Gastroesophageal sphincter (tissue), 4 donors: ENCODE data around the gene NDUFB11. TPM values are rescaled to one million over a fixed set of nuclear protein-coding genes. Genes with fewer than 3 reads are reported as not detected.
A peak's percentile ranks its signal among the peaks of the same experiment; 100 is the strongest.
"Not testable (repeated sequence)": the region's sequence is repeated elsewhere in the genome, so short reads cannot be mapped to it uniquely, and the experiment has no call there.

Source experiments
- ATAC-seq: fragments of 150-250 bp; one replicate; pipeline ENCODE4 v1.9.1; 2016; ENCODE audit warnings: mild to moderate bottlenecking, moderate library complexity
- H3K27ac ChIP-seq, 4 donors: fragments of 200-600 bp; sonication (generic) in 3 of 4; 1 replicate in 3 of 4; 2 replicates in 1 of 4; pipeline ENCODE4 v1.5.1; 2016 to 2019
- H3K27me3 ChIP-seq: fragments of 200-600 bp; sonication (generic); one replicate; pipeline ENCODE4 v1.5.1; 2019
- H3K36me3 ChIP-seq, 2 donors: fragments of 200-600 bp; sonication (generic); one replicate each; pipeline ENCODE4 v1.5.1; 2019; ENCODE audit warnings: control low read depth in 1 of 2
- H3K4me1 ChIP-seq, 3 donors: fragments of 200-600 bp; sonication (generic); 1 replicate in 2 of 3; 2 replicates in 1 of 3; pipeline ENCODE4 v1.5.1; 2016 to 2019; ENCODE audit warnings: control low read depth in 2 of 3
- H3K4me3 ChIP-seq, 2 donors: fragments of 200-600 bp; sonication (generic); one replicate each; pipeline ENCODE4 v1.5.1; 2019; ENCODE audit warnings: mild to moderate bottlenecking in 1 of 2, moderate library complexity in 1 of 2
- H3K9me3 ChIP-seq, 3 donors: fragments of 200-600 bp; sonication (generic); one replicate each; pipeline ENCODE4 v1.5.1; 2017 to 2019; ENCODE audit warnings: control low read depth in 2 of 3
- EP300 ChIP-seq: sonication (generic); formaldehyde crosslinking; IDR thresholded peaks from one replicate; pipeline ENCODE4 v1.6.1; 2017; ENCODE audit warnings: antibody characterized with exemption, mild to moderate bottlenecking
- POLR2A ChIP-seq, 2 donors: fragments of 450-650 bp; IDR thresholded peaks; one replicate each; pipeline ENCODE4 v1.6.1; 2017; ENCODE audit warnings: antibody characterized with exemption in 2 of 2, mild to moderate bottlenecking in 2 of 2, moderate library complexity in 1 of 2
- POLR2AphosphoS5 ChIP-seq: sonication (generic); formaldehyde crosslinking; IDR thresholded peaks from one replicate; pipeline ENCODE4 v1.6.1; 2017; ENCODE audit warnings: antibody characterized with exemption
- WGBS, 2 donors: methylation state at CpG; one replicate each; pipeline ENCODE4 v1.1.5; 2018; ENCODE audit warnings: low coverage in 1 of 2; 5-methylcytosine and 5-hydroxymethylcytosine counted together
- total RNA-seq, 4 donors: library from RNA; depleted of rRNA; stranded (reverse); fragments of >200 nt; gene quantifications; one replicate each; pipeline ENCODE4 v1.1.0, GENCODE V29; 2016
- TF ChIP-seq, protein P1 (sequence below), 4 experiments: fragments of 200-600 bp in 2 of 4; fragments of 450-650 bp in 2 of 4; sonication (generic) in 1 of 4; IDR thresholded peaks; one replicate each; pipeline ENCODE4 v1.5.1; 2017 to 2019; ENCODE audit warnings: antibody characterized with exemption in 4 of 4, mild to moderate bottlenecking in 2 of 4, moderate library complexity in 2 of 4

NDUFB11 gene
- total RNA-seq, 4 donors from 2014 or later: 43.3 to 66.8 (median 53.0) TPM

DNA sequence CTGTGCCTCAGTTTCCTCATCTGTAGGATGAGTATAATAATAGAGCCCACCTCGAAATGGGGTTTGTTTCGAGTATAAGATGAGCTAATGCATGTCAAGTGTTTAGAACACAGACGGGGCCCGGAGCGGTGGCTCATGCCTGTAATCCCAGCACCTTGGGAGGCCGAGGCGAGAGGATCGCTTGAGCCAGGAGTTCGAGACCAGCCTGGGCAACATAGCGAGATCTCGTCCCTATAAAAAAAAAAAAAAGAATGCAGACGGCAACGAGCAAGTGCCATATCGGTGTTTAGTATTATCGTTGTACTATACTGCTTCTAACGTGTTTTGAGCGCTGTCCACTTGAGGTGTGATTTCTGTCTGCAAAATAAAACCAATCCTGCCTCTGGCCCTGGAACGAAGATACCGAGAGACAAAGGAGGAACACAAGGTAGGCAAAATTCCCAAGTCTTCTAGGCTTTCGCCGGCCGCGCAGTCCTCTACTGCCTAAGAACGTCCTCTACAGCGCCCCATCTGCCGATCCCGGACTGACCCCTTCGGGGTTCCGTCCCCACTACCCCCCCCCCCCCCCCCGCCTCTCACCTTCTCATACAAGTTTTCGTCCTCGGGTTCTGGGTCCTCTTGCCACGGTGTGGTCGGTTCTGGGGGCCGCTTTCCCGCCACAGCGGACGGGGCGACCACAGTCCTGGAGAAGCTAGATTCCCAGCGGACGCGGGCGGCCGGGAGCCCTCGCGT lies 442 bp downstream of the NDUFB11 start:
- no peaks in the 10 kb centered on the region for H3K27me3 ChIP-seq
- peaks cover 0 to 33% (median 0%) of the 10 kb centered on the region in 3 donors for H3K4me1 ChIP-seq
- peak overlapping the region; percentile 65 to 73 for H3K4me3 ChIP-seq
- peak overlapping the region; percentile 90 to 97 (median 94) for H3K27ac ChIP-seq
- H3K36me3 ChIP-seq: peaks cover 0 to 26% of the 10 kb centered on the region in 2 donors
- WGBS, 2 donors: 0 to 31% methylated on average over 1 to 22 of the region's 46 CpGs
- H3K9me3 ChIP-seq: no peaks in the 10 kb centered on the region
- peak; percentile 9 for ATAC-seq
- TF ChIP-seq POLR2A (IDR thresholded peaks at IDR 0.05): peak in 1 of 2 donors; percentile 34
- TF ChIP-seq, protein P1, sequence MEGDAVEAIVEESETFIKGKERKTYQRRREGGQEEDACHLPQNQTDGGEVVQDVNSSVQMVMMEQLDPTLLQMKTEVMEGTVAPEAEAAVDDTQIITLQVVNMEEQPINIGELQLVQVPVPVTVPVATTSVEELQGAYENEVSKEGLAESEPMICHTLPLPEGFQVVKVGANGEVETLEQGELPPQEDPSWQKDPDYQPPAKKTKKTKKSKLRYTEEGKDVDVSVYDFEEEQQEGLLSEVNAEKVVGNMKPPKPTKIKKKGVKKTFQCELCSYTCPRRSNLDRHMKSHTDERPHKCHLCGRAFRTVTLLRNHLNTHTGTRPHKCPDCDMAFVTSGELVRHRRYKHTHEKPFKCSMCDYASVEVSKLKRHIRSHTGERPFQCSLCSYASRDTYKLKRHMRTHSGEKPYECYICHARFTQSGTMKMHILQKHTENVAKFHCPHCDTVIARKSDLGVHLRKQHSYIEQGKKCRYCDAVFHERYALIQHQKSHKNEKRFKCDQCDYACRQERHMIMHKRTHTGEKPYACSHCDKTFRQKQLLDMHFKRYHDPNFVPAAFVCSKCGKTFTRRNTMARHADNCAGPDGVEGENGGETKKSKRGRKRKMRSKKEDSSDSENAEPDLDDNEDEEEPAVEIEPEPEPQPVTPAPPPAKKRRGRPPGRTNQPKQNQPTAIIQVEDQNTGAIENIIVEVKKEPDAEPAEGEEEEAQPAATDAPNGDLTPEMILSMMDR (IDR thresholded peaks at IDR 0.05): no peak

DNA sequence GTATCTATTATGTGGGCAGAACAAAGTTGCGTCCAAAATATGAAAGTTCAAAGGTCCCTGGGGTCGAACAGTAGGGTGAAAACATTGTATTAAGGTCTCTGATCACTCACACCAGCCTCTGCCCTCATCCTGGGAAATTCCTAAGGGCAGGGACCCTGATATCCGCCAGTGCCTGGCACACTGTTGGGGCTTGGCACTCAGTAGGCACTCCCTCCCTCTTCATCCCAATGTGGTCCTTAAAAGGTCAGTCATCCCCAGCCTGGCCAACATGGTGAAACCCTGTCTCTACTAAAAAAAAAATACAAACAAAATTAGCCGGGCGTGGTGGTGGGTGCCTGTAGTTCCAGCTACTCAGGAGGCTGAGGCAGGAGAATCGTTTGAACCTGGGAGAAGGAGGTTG lies 6.3 kb downstream of the NDUFB11 start:
- H3K9me3 ChIP-seq: no peaks in the 10 kb centered on the region
- no peak overlapping the region for H3K27ac ChIP-seq
- WGBS, 2 donors: no CpG with 5 or more reads among the region's 6 CpGs
- peaks cover 0 to 26% of the 10 kb centered on the region in 2 donors for H3K36me3 ChIP-seq
- TF ChIP-seq POLR2A (IDR thresholded peaks at IDR 0.05) (no peak), POLR2AphosphoS5 (no peak), EP300 (no peak)
- TF ChIP-seq, protein P1 (IDR thresholded peaks at IDR 0.05): no peak
- H3K27me3 ChIP-seq: no peaks in the 10 kb centered on the region
- H3K4me1 ChIP-seq: peaks cover 0 to 2% (median 0%) of the 10 kb centered on the region in 3 donors
- H3K4me3 ChIP-seq: no peak overlapping the region
- ATAC-seq: no peak

DNA sequence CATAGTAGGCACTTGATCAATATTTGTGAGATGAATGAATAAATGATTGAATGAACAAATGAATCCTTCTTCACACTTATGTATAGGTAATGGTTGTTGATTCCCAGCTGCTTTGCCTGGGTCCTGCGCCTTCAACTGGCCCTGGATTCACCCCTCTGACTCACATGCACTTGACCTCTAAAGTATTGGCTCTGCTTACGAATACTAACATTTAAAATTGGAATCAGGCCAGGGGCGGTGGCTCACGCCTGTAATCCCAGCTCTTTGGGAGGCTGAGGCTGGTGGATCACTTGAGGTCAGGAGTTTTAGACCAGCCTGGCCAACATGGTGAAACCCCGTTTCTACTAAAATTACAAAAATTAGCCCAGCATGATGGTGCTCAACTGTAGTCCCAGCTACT lies 8.9 kb downstream of the NDUFB11 start:
- 66 to 83% methylated on average over 1 to 4 of the region's 5 CpGs for WGBS, 2 donors
- peaks cover 0 to 11% of the 10 kb centered on the region in 2 donors for H3K36me3 ChIP-seq
- H3K9me3 ChIP-seq, H3K27me3 ChIP-seq, H3K27ac ChIP-seq, ATAC-seq, H3K4me3 ChIP-seq, H3K4me1 ChIP-seq: not testable (repeated sequence)
- peak; percentile 29 for TF ChIP-seq POLR2AphosphoS5

DNA sequence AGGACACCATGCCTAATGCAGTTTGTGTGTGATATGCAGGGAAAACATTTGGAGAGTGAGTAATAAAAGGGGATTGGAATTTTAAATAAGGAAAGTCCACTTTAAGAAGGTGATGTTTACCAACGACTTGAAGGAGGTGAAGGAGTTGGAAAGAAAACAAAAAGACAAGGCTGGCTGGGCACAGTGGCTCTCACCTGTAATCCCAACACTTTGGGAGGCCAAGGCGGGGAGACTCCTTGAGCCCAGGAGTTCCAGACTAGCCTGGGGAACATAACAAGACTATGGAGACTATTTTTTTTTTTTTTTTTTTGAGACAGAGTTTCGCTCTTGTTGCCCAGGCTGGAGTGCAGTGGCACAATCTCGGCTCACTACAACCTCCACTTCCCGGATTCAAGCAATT lies 11.0 kb downstream of the NDUFB11 start:
- Histone ChIP-seq H3K27ac (no peak overlapping the region), H3K9me3 (no peaks in the 10 kb centered on the region), H3K36me3 (no peaks in the 10 kb centered on the region), H3K27me3 (no peaks in the 10 kb centered on the region), H3K4me1 (peaks cover 0 to 5% (median 0%) of the 10 kb centered on the region in 3 donors), H3K4me3 (no peak overlapping the region)
- 50 to 78% methylated on average over 1 to 5 of the region's 5 CpGs for WGBS, 2 donors
- ATAC-seq: no peak
- TF ChIP-seq POLR2A (IDR thresholded peaks at IDR 0.05): no peak
- no peak for TF ChIP-seq EP300
- TF ChIP-seq POLR2AphosphoS5: no peak
- TF ChIP-seq, protein P1 (IDR thresholded peaks at IDR 0.05): no peak

DNA sequence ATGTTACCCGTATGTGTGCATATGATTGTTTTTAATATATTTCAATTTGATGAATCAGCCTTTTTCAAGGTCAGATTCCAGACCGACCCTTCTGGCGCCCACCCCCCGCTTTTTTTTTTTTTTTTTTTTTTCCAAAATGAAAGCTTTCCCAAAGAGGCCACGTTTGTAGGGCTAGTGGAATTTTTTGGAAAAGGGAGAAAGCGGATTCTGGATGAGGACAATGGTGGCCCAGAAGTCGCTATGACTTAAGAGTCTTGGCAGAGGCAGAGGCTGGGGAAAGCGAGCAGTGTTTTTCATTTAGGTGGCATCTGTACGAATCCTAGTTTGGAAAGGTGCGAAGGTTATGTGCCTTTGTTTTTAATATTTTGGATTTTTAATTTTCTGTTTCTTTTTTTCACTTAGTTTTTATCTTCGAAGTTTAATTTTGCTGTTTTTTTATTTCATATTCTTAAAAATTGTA lies 14.6 kb downstream of the NDUFB11 start:
- Histone ChIP-seq H3K27ac (peak overlapping the region; percentile 82 to 95 (median 84)), H3K9me3 (no peaks in the 10 kb centered on the region), H3K27me3 (no peaks in the 10 kb centered on the region), H3K4me1 (peaks cover 0 to 5% (median 0%) of the 10 kb centered on the region in 3 donors), H3K4me3 (peak overlapping the region; percentile 58 to 99), H3K36me3 (no peaks in the 10 kb centered on the region)
- no peak for ATAC-seq
- 17 to 36% methylated on average over 5 to 8 of the region's 11 CpGs for WGBS, 2 donors
- TF ChIP-seq, protein P1 (IDR thresholded peaks at IDR 0.05): no peak
- TF ChIP-seq POLR2A (IDR thresholded peaks at IDR 0.05) (no peak), POLR2AphosphoS5 (no peak), EP300 (no peak)
